Adrenal gland (tissue), 12 donors: ENCODE results near the gene ZNF598. TPM values are rescaled to one million over a fixed set of nuclear protein-coding genes. Genes with fewer than 3 reads are reported as not detected.

Experiments
- DNase-seq, 7 donors: peaks; one replicate each; pipeline ENCODE4 v3.0.0-alpha.2; 2019 to 2020
- H3K27ac ChIP-seq, 5 donors: fragments of 200-600 bp; sonication (generic) in 4 of 5; 1 replicate in 3 of 5; 2 replicates in 2 of 5; pipeline versions ENCODE4 v1.5.1 to v1.8.0; 2016 to 2020; ENCODE audit warnings: mild to moderate bottlenecking in 1 of 5
- H3K27me3 ChIP-seq: fragments of 200-600 bp; 2 replicates; pipeline ENCODE4 v1.8.0; 2021
- H3K36me3 ChIP-seq, 2 donors: fragments of 200-600 bp; replicated peaks in 1 of 2; 1 replicate in 1 of 2; 2 replicates in 1 of 2; pipeline versions ENCODE4 v1.5.1 to v1.8.0; 2018 to 2022
- H3K4me1 ChIP-seq, 2 donors: fragments of 200-600 bp; replicated peaks in 1 of 2; 1 replicate in 1 of 2; 2 replicates in 1 of 2; pipeline versions ENCODE4 v1.5.1 to v1.8.0; 2018 to 2021
- H3K4me3 ChIP-seq, 4 donors: fragments of 200-600 bp; sonication (generic) in 3 of 4; one replicate each; pipeline ENCODE4 v1.5.1; 2016 to 2018
- H3K9me3 ChIP-seq, 3 donors: fragments of 200-600 bp; sonication (generic) in 1 of 3; replicated peaks in 1 of 3; 1 replicate in 2 of 3; 2 replicates in 1 of 3; pipeline versions ENCODE4 v1.5.1 to v1.8.0; 2016 to 2021
- POLR2A ChIP-seq, 2 donors: fragments of 450-650 bp; IDR thresholded peaks; one replicate each; pipeline ENCODE4 v1.6.1; 2017; ENCODE audit warnings: antibody characterized with exemption in 2 of 2, mild to moderate bottlenecking in 2 of 2, moderate library complexity in 1 of 2
- WGBS, 4 donors: extraction: QIAGEN DNeasy Blood & Tissue Kit in 2 of 4; methylation state at CpG; one replicate each; pipeline versions ENCODE4 v1.1.5 to v1.1.7; 2013 to 2017; 5-methylcytosine and 5-hydroxymethylcytosine counted together
- intact Hi-C, 2 donors: fragments of 100-400 bp; cut with DNase I; formaldehyde crosslinking; loops; one replicate each; pipeline versions ENCODE4 v1.14.1 to v1.15.0; 2022 to 2023
- polyA plus RNA-seq, 3 donors: library from polyadenylated mRNA; stranded (reverse); fragments of 200-250 nt in 2 of 3; fragments of 350-450 nt in 1 of 3; fragmentation: Illumina TruSeq in 1 of 3; extraction: RNeasy Lipid Tissue Mini Kit (QIAGEN cat#74804) in 1 of 3; gene quantifications; one replicate each; pipeline ENCODE4 v1.2.3, GENCODE V29; 2013 to 2014
- total RNA-seq, 9 donors: library from RNA; depleted of rRNA in 4 of 9; stranded (reverse); fragments of >200 nt in 4 of 9; fragments of 120-200 nt in 1 of 9; fragmentation: NEBNext Ultra II Directional in 1 of 9; extraction: Animal tissue kit (Norgen Biotek cat#: 25700) in 1 of 9; gene quantifications; one replicate each; pipeline versions ENCODE4 v1.1.0 to v1.2.4, GENCODE V29; 2013 to 2023
- TF ChIP-seq, protein P1 (sequence below), 6 experiments: fragments of 450-650 bp in 4 of 6; fragments of 200-600 bp in 2 of 6; sonication (generic) in 1 of 6; IDR thresholded peaks; 1 replicate in 5 of 6; 2 replicates in 1 of 6; pipeline versions ENCODE4 v1.5.1 to v1.8.0; 2016 to 2021; ENCODE audit warnings: antibody characterized with exemption in 6 of 6, mild to moderate bottlenecking in 2 of 6, moderate library complexity in 1 of 6
- donor health status: healthy with polysubstance abuse.
- donor health status: Bipolar disorder and iron deficiency.
- donor health status: DM: yes; HTN: yes; CAD: no.
- donor health status: DM: no; HTN: no; CAD: no.
- donor health status: DM: no; HTN: no; CAD: no.
- donor health status: DM: yes; HTN: yes; CAD: no.

Gene ZNF598
- total and polyA plus RNA-seq, 12 donors, result 4.7 to 51.5 (median 29.0) TPM

DNA sequence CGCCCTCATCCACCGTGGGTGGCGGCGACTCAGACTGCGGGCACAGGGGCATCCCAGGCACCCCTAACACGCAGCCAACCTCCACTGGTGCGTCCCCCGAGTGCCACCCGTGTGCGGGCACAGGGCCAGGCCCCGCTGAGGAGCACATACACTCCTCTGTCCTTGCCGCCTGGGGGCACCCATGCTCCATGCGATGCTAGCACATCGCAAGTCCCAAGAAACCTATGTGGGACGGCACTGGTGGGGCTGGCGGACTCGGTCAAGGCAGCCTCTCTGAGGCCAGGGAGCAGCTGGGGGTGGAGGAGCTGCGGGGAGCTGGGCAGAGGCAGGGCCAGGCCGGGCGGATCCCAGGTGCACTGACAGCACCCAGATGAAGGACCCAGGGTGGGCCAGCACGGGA, 4.0 kb downstream of the ZNF598 start:
- peaks cover 24 to 48% of the 10 kb centered on the region in 2 donors for H3K4me1 ChIP-seq
- intact Hi-C loops, result loop anchor here in 1 of 2 donors (5.0 kb wide), 1 partner anchor 147 kb away; no protein-coding TSS in a partner anchor
- H3K27ac ChIP-seq, result no peak overlapping the region
- TF ChIP-seq POLR2A (IDR thresholded peaks at IDR 0.05), result no peak
- TF ChIP-seq, protein P1, sequence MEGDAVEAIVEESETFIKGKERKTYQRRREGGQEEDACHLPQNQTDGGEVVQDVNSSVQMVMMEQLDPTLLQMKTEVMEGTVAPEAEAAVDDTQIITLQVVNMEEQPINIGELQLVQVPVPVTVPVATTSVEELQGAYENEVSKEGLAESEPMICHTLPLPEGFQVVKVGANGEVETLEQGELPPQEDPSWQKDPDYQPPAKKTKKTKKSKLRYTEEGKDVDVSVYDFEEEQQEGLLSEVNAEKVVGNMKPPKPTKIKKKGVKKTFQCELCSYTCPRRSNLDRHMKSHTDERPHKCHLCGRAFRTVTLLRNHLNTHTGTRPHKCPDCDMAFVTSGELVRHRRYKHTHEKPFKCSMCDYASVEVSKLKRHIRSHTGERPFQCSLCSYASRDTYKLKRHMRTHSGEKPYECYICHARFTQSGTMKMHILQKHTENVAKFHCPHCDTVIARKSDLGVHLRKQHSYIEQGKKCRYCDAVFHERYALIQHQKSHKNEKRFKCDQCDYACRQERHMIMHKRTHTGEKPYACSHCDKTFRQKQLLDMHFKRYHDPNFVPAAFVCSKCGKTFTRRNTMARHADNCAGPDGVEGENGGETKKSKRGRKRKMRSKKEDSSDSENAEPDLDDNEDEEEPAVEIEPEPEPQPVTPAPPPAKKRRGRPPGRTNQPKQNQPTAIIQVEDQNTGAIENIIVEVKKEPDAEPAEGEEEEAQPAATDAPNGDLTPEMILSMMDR (IDR thresholded peaks at IDR 0.05), result no peak
- no peaks in the 10 kb centered on the region for H3K27me3 ChIP-seq
- peaks cover 0 to 28% of the 10 kb centered on the region in 2 donors for H3K36me3 ChIP-seq
- 50 to 63% (median 55%) methylated on average over 10 to 21 of the region's 21 CpGs for WGBS, 4 donors
- H3K9me3 ChIP-seq, result no peaks in the 10 kb centered on the region
- no peak for DNase-seq
- no peak overlapping the region for H3K4me3 ChIP-seq

DNA sequence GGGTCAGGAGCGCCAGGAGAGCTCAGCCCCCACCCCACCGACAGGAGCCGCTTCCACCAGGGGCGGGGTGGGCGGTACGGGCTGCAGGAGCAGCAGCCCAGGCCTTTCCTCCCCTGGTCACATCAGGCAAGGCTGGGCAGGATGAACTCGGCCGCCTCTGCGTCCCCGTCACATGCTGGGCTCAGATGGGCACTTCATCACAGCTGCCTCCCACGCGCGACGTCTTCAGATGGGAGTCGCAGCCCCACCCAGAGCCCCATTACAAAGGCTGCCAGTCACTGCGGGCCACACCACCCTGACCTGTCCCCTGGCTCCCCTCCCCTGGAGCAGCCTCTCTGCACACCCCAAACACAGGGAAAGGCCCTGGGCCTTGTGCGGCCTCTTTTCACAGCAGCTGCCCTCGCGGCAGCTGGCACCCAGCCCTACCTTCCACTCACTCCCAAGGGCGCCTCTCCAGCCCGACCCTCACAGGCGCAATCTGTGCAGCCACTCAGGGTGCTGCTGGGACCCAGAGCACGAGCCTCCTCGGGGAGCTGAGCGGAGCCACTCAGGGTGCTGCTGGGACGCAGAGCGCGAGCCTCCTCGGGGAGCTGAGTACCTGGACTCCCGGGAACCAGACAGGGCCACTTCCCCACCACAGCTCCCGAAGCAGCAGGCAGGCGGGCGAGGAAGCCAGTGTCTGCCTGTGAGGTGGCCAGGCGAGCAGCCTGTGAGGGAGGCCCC, 4.7 kb downstream of the ZNF598 start:
- H3K4me1 ChIP-seq, result peaks cover 18 to 42% of the 10 kb centered on the region in 2 donors
- H3K27me3 ChIP-seq, result no peaks in the 10 kb centered on the region
- 67 to 74% (median 74%) methylated on average over 15 to 34 of the region's 34 CpGs for WGBS, 4 donors
- H3K9me3 ChIP-seq, result no peaks in the 10 kb centered on the region
- no peak overlapping the region for H3K4me3 ChIP-seq
- TF ChIP-seq, protein P1 (IDR thresholded peaks at IDR 0.05), result no peak
- TF ChIP-seq POLR2A (IDR thresholded peaks at IDR 0.05), result no peak
- H3K36me3 ChIP-seq, result peaks cover 0 to 35% of the 10 kb centered on the region in 2 donors
- no peak overlapping the region for H3K27ac ChIP-seq
- intact Hi-C loops, result loop anchor here in 1 of 2 donors (5.0 kb wide), 1 partner anchor 147 kb away; no protein-coding TSS in a partner anchor
- no peak for DNase-seq

DNA sequence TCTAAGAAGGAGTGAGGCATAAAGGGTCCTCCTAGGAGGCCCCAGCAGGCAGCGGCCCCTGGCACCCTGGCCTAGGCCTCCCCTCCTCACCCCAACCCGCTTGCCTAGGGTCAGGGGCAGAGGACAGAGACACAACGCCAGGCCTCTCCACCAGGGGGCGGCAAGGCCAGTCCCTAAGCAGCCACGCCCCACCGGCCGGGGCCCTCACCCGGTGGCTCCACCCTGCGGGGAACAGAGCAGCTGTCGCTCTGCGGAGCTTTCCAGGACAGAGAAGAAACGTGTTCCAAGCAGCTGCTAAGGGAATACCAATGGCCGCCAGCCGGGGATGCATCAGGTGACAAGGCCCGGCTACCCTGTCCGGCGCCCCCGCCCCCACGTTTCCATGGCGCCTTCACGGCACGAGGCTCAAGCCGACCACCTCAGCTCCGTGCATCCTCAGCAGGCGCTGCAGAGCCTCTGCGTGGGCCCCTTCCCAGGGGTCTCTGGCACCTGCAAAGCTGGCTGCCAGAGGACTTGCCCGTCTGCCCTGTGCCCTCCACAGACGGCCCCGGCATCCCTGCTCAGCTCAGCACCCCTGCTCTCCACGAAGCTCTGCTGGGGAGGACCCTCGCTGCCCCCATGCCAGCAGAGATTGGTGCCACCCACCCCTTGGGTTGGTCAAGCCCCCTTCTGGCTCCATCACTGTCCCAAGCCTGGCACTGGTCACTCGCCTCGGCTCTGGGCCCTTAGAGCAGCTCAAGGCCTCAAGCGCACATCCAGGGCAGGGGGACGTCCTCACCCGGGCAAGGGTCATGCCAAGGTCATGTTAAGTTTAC, 5.6 kb downstream of the ZNF598 start:
- Histone ChIP-seq H3K36me3 (peaks cover 0 to 45% of the 10 kb centered on the region in 2 donors), H3K9me3 (no peaks in the 10 kb centered on the region), H3K27ac (peak overlapping the region in 2 of 5 donors; percentile 22 to 49), H3K4me3 (no peak overlapping the region), H3K4me1 (peaks cover 17 to 42% of the 10 kb centered on the region in 2 donors), H3K27me3 (no peaks in the 10 kb centered on the region)
- peak; percentile 86 to 96 (median 93) for DNase-seq
- TF ChIP-seq POLR2A (IDR thresholded peaks at IDR 0.05), result no peak
- TF ChIP-seq, protein P1 (IDR thresholded peaks at IDR 0.05), result peak; percentile 91 to 97 (median 94)
- intact Hi-C loops, result no loop called here
- WGBS, 4 donors, result 27 to 60% (median 41%) methylated on average over 3 to 36 of the region's 36 CpGs

DNA sequence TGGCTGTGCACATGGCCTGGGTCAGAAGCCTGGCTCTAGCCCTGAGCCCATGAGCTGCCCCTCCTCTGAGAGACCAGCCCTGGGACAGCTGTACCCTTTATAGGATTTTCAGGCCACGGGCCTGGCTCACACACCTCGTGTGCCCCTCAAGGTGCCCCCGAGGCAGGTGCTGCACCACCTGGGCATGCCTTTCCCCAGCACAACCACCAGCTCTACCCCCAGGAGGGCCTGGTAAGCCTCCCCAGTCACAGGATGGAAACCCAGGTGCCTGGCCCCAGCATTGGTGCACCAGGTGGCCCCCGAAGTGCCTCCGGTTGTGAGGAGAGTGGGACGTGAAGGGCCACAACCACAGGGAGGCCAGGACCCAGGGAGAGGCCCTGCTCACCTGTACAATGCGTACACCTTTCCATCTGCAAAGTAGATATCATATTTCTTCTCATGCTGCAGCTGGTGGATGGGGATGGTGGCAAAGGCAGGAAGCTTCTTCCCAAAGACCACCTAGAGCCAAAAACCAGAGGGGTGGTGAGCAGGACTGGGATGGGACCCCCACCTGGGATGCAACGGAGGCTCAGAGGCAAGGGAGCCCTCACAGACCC, 6.3 kb downstream of the ZNF598 start:
- H3K36me3 ChIP-seq, result peaks cover 0 to 52% of the 10 kb centered on the region in 2 donors
- H3K4me1 ChIP-seq, result peaks cover 10 to 37% of the 10 kb centered on the region in 2 donors
- no peaks in the 10 kb centered on the region for H3K27me3 ChIP-seq
- WGBS, 4 donors, result 63 to 81% (median 69%) methylated on average over 2 to 8 of the region's 8 CpGs
- TF ChIP-seq, protein P1 (IDR thresholded peaks at IDR 0.05), result no peak
- no peak for TF ChIP-seq POLR2A (IDR thresholded peaks at IDR 0.05)
- intact Hi-C loops, result no loop called here
- no peaks in the 10 kb centered on the region for H3K9me3 ChIP-seq
- H3K27ac ChIP-seq, result peak overlapping the region in 2 of 5 donors; percentile 22 to 49
- H3K4me3 ChIP-seq, result no peak overlapping the region
- DNase-seq, result no peak
